Ishikawa (cell line): ENCODE measurements around the gene PRKCH.

Experiments used
- CEBPB ChIP-seq: IDR thresholded peaks from 2 replicates; pipeline ENCODE4 v1.6.1; 2012
- CREB1 ChIP-seq: IDR thresholded peaks from 2 replicates; pipeline ENCODE4 v1.6.1; 2012; ENCODE audit warnings: low read depth
- EGR1 ChIP-seq: IDR thresholded peaks from 2 replicates; pipeline ENCODE4 v1.6.1; 2012
- EP300 ChIP-seq: IDR thresholded peaks from 2 replicates; pipeline ENCODE4 v1.6.1; 2012; ENCODE audit warnings: borderline replicate concordance
- FOXM1 ChIP-seq: IDR thresholded peaks from 2 replicates; pipeline ENCODE4 v1.6.1; 2012; ENCODE audit warnings: low read depth, borderline replicate concordance
- NFIC ChIP-seq: IDR thresholded peaks from 2 replicates; pipeline ENCODE4 v1.6.1; 2012
- RAD21 ChIP-seq: IDR thresholded peaks from 2 replicates; pipeline ENCODE4 v1.6.1; 2012; ENCODE audit warnings: low read depth
- REST ChIP-seq: IDR thresholded peaks from 2 replicates; pipeline ENCODE4 v1.6.1; 2012; ENCODE audit warnings: low read depth, mild to moderate bottlenecking
- TAF1 ChIP-seq: IDR thresholded peaks from 2 replicates; pipeline ENCODE4 v1.6.1; 2012; ENCODE audit warnings: low read depth, mild to moderate bottlenecking
- TCF12 ChIP-seq: IDR thresholded peaks from 2 replicates; pipeline ENCODE4 v1.6.1; 2012; ENCODE audit warnings: low read depth
- YY1 ChIP-seq: IDR thresholded peaks from 2 replicates; pipeline ENCODE4 v1.6.1; 2012; ENCODE audit warnings: low read depth
- ZBTB7A ChIP-seq: IDR thresholded peaks from 2 replicates; pipeline ENCODE4 v1.6.1; 2012; ENCODE audit warnings: low read depth
- TF ChIP-seq, protein P1 (sequence below): IDR thresholded peaks from 2 replicates; pipeline ENCODE4 v1.6.1; 2012
- TF ChIP-seq, protein P2 (sequence below): IDR thresholded peaks from 2 replicates; pipeline ENCODE4 v1.6.1; 2012

DNA sequence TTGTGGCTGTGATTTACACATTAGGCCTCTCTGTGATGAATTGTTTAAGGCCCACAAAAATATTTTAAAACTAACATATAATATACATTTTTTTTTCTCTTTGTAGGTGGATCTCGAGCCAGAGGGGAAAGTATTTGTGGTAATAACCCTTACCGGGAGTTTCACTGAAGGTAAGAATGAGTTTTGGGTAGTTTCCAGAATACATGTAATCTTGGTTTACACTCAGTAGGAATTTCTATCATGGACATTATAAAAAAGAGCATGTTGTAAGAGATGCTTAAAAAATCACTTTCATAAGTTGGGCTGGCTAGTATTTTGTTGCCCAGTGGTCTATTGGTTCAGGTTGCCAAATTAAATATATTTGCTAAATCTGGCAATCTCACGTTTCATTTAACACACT lies 69.7 kb downstream of the PRKCH start:
- TF ChIP-seq REST (no peak), FOXM1 (no peak), CREB1 (no peak), EP300 (no peak), YY1 (no peak), ZBTB7A (no peak), TAF1 (no peak), NFIC (no peak), TCF12 (no peak), EGR1 (no peak), CEBPB (no peak), RAD21 (no peak)
- TF ChIP-seq, protein P1, sequence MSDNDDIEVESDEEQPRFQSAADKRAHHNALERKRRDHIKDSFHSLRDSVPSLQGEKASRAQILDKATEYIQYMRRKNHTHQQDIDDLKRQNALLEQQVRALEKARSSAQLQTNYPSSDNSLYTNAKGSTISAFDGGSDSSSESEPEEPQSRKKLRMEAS: no peak
- TF ChIP-seq, protein P2, sequence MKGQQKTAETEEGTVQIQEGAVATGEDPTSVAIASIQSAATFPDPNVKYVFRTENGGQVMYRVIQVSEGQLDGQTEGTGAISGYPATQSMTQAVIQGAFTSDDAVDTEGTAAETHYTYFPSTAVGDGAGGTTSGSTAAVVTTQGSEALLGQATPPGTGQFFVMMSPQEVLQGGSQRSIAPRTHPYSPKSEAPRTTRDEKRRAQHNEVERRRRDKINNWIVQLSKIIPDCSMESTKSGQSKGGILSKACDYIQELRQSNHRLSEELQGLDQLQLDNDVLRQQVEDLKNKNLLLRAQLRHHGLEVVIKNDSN: no peak
